ENCODE data around the gene SIGLEC11.

Gene SIGLEC11

GRCh38 chr19:49988433-49988832, 27.5 kb upstream of the SIGLEC11 start:
- H3K4me3 ChIP-seq (ENCODE audit: low read depth, low read length), result no peak overlapping the region
- H3K9me3 ChIP-seq (ENCODE audit: control insufficient read depth, insufficient read depth, low read depth, low read length), result no peaks in the 10 kb centered on the region
- CTCF ChIA-PET, result interaction anchor here (7.9 kb wide), 1 partner anchor 52 kb away, joined by 99 read pairs; no protein-coding TSS in a partner anchor
- peak; percentile 60 for TF ChIP-seq EGR2 (tag by site-specific recombination; IDR thresholded peaks at IDR 0.05; ENCODE audit: low read depth)
- no peak for TF ChIP-seq PRDM2 (tag by site-specific recombination; IDR thresholded peaks at IDR 0.05; ENCODE audit: borderline replicate concordance)
- peak; percentile 65 for TF ChIP-seq PRDM1 (tag by site-specific recombination; IDR thresholded peaks at IDR 0.05)
- TF ChIP-seq ZFHX2 (tag by site-specific recombination; conservative IDR thresholded peaks at IDR 0.05), result 0 out of 2 replicates have a peak, but pooled peaks have one; percentile 36
- no peak overlapping the region for H3K27ac ChIP-seq (ENCODE audit: extremely low read depth, low read depth, low read length)
- H3K4me1 ChIP-seq (ENCODE audit: control insufficient read depth, insufficient read depth, low read length), result no peaks in the 10 kb centered on the region
- peaks cover 0 to 57% of the 10 kb centered on the region in 2 experiments for H3K36me3 ChIP-seq (ENCODE audit: control insufficient read depth in 2 of 2, insufficient read depth in 1 of 2, low read length in 2 of 2)
- POLR2A ChIA-PET, result interaction anchor here (1.7 kb wide), 1 partner anchor 59 kb away, joined by 5 read pairs; the partner anchor contains the start of genes ATF5 and NUP62

GRCh38 chr19:49988007-49988406, 27.0 kb upstream of the SIGLEC11 start:
- Histone ChIP-seq H3K36me3 (ENCODE audit: control insufficient read depth in 2 of 2, insufficient read depth in 1 of 2, low read length in 2 of 2) (peaks cover 0 to 56% of the 10 kb centered on the region in 2 experiments), H3K4me1 (ENCODE audit: control insufficient read depth, insufficient read depth, low read length) (no peaks in the 10 kb centered on the region), H3K4me3 (ENCODE audit: low read depth, low read length) (no peak overlapping the region), H3K27ac (ENCODE audit: extremely low read depth, low read depth, low read length) (no peak overlapping the region), H3K9me3 (ENCODE audit: control insufficient read depth, insufficient read depth, low read depth, low read length) (no peaks in the 10 kb centered on the region)
- TF ChIP-seq AEBP2 (tag by site-specific recombination; IDR thresholded peaks at IDR 0.05; ENCODE audit: borderline replicate concordance) (no peak), ZNF112 (tag by site-specific recombination; IDR thresholded peaks at IDR 0.05) (no peak), BCL11B (tag by site-specific recombination; IDR thresholded peaks at IDR 0.05; ENCODE audit: low read depth) (no peak), ZNF585B (tag by site-specific recombination; IDR thresholded peaks at IDR 0.05) (no peak), ATF2 (tag by site-specific recombination; IDR thresholded peaks at IDR 0.05; ENCODE audit: low read depth) (no peak), ZNF488 (tag by site-specific recombination; IDR thresholded peaks at IDR 0.05) (no peak), GLI2 (tag by site-specific recombination; IDR thresholded peaks at IDR 0.05; ENCODE audit: borderline replicate concordance, low read depth) (no peak), ZNF155 (tag by site-specific recombination; IDR thresholded peaks at IDR 0.05) (no peak), EGR2 (tag by site-specific recombination; IDR thresholded peaks at IDR 0.05; ENCODE audit: low read depth) (no peak), PBX3 (CRISPR knock-in tag; IDR thresholded peaks at IDR 0.05) (no peak), ZNF518A (tag by site-specific recombination; conservative IDR thresholded peaks at IDR 0.05; ENCODE audit: low read depth) (no peak), ZNF18 (tag by site-specific recombination; IDR thresholded peaks at IDR 0.05) (no peak)
- POLR2A ChIA-PET, result interaction anchor here (1.7 kb wide), 1 partner anchor 58 kb away, joined by 5 read pairs; the partner anchor contains the start of genes ATF5 and NUP62
- CTCF ChIA-PET, result interaction anchor here (0.6 to 7.9 kb wide), 2 partner anchors 52 to 70 kb away, joined by 4 to 99 read pairs; no protein-coding TSS in a partner anchor

All from HEK293 (cell line).